K562 (cell line): ENCODE results near the gene COQ8B. TPM values are rescaled to one million over a fixed set of nuclear protein-coding genes. Genes with fewer than 3 reads are reported as not detected.

Experiments used
- ATAC-seq: fragments of 200-7000 bp; cut with Tn5 transposase; 3 replicates; pipeline ENCODE4 v1.9.1; 2020; ENCODE audit warnings: moderate library complexity
- BruUV-seq: library from RNA; stranded (reverse); fragments of 400-500 nt; replicated peaks from 2 replicates; lab custom pipeline; 2021; lab: Mats Ljungman, UMichigan
- CTCF ChIA-PET: fragments of 300-600 bp; formaldehyde crosslinking; extraction: SDS; loops from one replicate; lab custom pipeline; 2021; ENCODE audit warnings: low intra/inter-chr PET ratio; lab: Yijun Ruan, JAX
- POLR2A ChIA-PET: fragments of 300-600, 350-650 bp; sonication (Branson Sonifier 250); formaldehyde crosslinking; extraction: SDS; loops from one replicate; lab custom pipeline; 2021; ENCODE audit warnings: antibody characterized with exemption, inconsistent platforms; lab: Yijun Ruan, JAX
- DNase-seq, 4 experiments: peaks; one replicate each; pipeline versions ENCODE4 v3.0.0 to v3.0.0-alpha.2; 2011 to 2018; ENCODE audit warnings: low spot score in 3 of 4, mixed read lengths in 3 of 4; ENCODE audit errors: extremely low read depth in 1 of 4
- FAIRE-seq: peaks from 2 replicates; lab custom pipeline; 2011; peaks lifted over from hg19 to GRCh38; lab: Jason Lieb, UNC
- H2AFZ ChIP-seq: 2 replicates; pipeline ENCODE4 v1.6.0; 2011; ENCODE audit warnings: low read depth, low read length, control low read depth, inconsistent platforms
- H3K27ac ChIP-seq: fragments of 200-600 bp; 3 replicates; pipeline ENCODE4 v1.8.0; 2011; ENCODE audit warnings: low read depth, mild to moderate bottlenecking, control low read depth, inconsistent platforms, low read length, moderate library complexity, mixed read lengths; ENCODE audit errors: extremely low read depth
- H3K27me3 ChIP-seq, 2 experiments: fragments of 300-600 bp in 1 of 2; 2 replicates in 1 of 2; 3 replicates in 1 of 2; pipeline versions ENCODE4 v1.6.0 to v1.8.0; 2011; ENCODE audit warnings: inconsistent platforms in 2 of 2, low read length in 2 of 2, mild to moderate bottlenecking in 1 of 2, mixed read lengths in 1 of 2, moderate library complexity in 1 of 2; ENCODE audit not compliant: control insufficient read depth in 2 of 2, insufficient read depth in 2 of 2
- H3K36me3 ChIP-seq: fragments of 300-600 bp; 3 replicates; pipeline ENCODE4 v1.8.0; 2011; ENCODE audit warnings: mild to moderate bottlenecking, low read length, inconsistent platforms; ENCODE audit not compliant: control insufficient read depth, insufficient read depth
- H3K4me1 ChIP-seq, 2 experiments: fragments of 200-600 bp in 1 of 2; replicated peaks in 1 of 2; 2 replicates in 1 of 2; 3 replicates in 1 of 2; pipeline versions ENCODE4 v1.5.1 to v1.8.0; 2011; ENCODE audit warnings: inconsistent platforms in 2 of 2, low read length in 2 of 2, mild to moderate bottlenecking in 1 of 2, mixed read lengths in 1 of 2, moderate library complexity in 1 of 2; ENCODE audit not compliant: control insufficient read depth in 2 of 2, insufficient read depth in 2 of 2
- H3K4me2 ChIP-seq: 2 replicates; pipeline ENCODE4 v1.6.1; 2011; ENCODE audit warnings: low read length, control low read depth, inconsistent platforms, mixed read lengths; ENCODE audit not compliant: insufficient read depth
- H3K4me3 ChIP-seq: fragments of 200-600 bp; sonication (generic), shearing (Covaris generic); 2 replicates; pipeline ENCODE4 v1.5.1; 2016; ENCODE audit warnings: control low read depth, inconsistent platforms
- H3K79me2 ChIP-seq: fragments of 200-600 bp; 3 replicates; pipeline ENCODE4 v1.8.0; 2011; ENCODE audit warnings: low read length, inconsistent platforms; ENCODE audit not compliant: control insufficient read depth, insufficient read depth
- H3K9ac ChIP-seq, 2 experiments: 2 replicates each; pipeline versions ENCODE4 v1.6.0 to v1.6.1; 2011; ENCODE audit warnings: low read depth in 2 of 2, low read length in 2 of 2, control low read depth in 1 of 2, inconsistent platforms in 1 of 2, mild to moderate bottlenecking in 1 of 2, mixed read lengths in 1 of 2; ENCODE audit not compliant: insufficient read depth in 1 of 2
- H3K9me1 ChIP-seq: one replicate; pipeline ENCODE4 v1.6.0; 2011; ENCODE audit warnings: inconsistent platforms, mild to moderate bottlenecking, low read length, moderate library complexity; ENCODE audit not compliant: control insufficient read depth, insufficient read depth
- H3K9me3 ChIP-seq: replicated peaks from 2 replicates; pipeline ENCODE4 v1.5.1; 2011; ENCODE audit warnings: low read depth, low read length, inconsistent platforms; ENCODE audit not compliant: control insufficient read depth, insufficient read depth
- H4K20me1 ChIP-seq: replicated peaks from 2 replicates; pipeline ENCODE4 v1.6.1; 2011; ENCODE audit warnings: low read length, inconsistent platforms, mixed read lengths; ENCODE audit not compliant: control insufficient read depth, insufficient read depth
- ARID1B ChIP-seq: fragments of 450-650 bp; IDR thresholded peaks from 2 replicates; pipeline ENCODE4 v1.6.1; 2016; ENCODE audit warnings: antibody characterized with exemption, mild to moderate bottlenecking, inconsistent platforms
- DLX4 ChIP-seq: fragments of 250-450 bp; sonication (Bioruptor Pico); IDR thresholded peaks from 2 replicates; pipeline ENCODE4 v1.6.1; 2021; ENCODE audit warnings: mild to moderate bottlenecking
- ETS1 ChIP-seq: conservative IDR thresholded peaks from 2 replicates; pipeline ENCODE4 v1.6.1; 2011; ENCODE audit warnings: low read depth, mild to moderate bottlenecking, low read length; ENCODE audit not compliant: control insufficient read depth
- NFRKB ChIP-seq: fragments of 450-650 bp; IDR thresholded peaks from 2 replicates; pipeline ENCODE4 v1.6.1; 2016; ENCODE audit warnings: low read depth
- SMARCA4 ChIP-seq: fragments of 450-650 bp; IDR thresholded peaks from 2 replicates; pipeline ENCODE4 v1.6.1; 2016
- TFAP4 ChIP-seq: sonication (generic); formaldehyde crosslinking; IDR thresholded peaks from 2 replicates; pipeline ENCODE4 v1.8.0; 2022; ENCODE audit warnings: missing genetic modification reagents, mild to moderate bottlenecking, moderate library complexity, borderline replicate concordance
- TOE1 ChIP-seq, 2 experiments: fragments of 450-650 bp in 1 of 2; sonication (generic) in 1 of 2; formaldehyde crosslinking in 1 of 2; IDR thresholded peaks; 2 replicates each; pipeline versions ENCODE4 v1.7.1 to v1.8.0; 2016 to 2022; ENCODE audit warnings: borderline replicate concordance in 2 of 2, mild to moderate bottlenecking in 2 of 2, antibody characterized with exemption in 1 of 2, inconsistent platforms in 1 of 2, low read depth in 1 of 2, missing genetic modification reagents in 1 of 2, moderate library complexity in 1 of 2
- ZBTB7A ChIP-seq: IDR thresholded peaks from 2 replicates; pipeline ENCODE4 v1.6.1; 2011; ENCODE audit warnings: low read depth, mild to moderate bottlenecking, low read length, moderate library complexity, borderline replicate concordance; ENCODE audit not compliant: control insufficient read depth
- WGBS: fragments of 100-300 bp; shearing (Covaris generic); methylation state at CpG from one replicate; pipeline ENCODE4 v1.1.6; 2016; ENCODE audit warnings: low coverage, mixed read lengths; ENCODE audit not compliant: insufficient coverage; ENCODE audit errors: missing lambda C conversion rate; 5-methylcytosine and 5-hydroxymethylcytosine counted together
- in situ Hi-C: fragments of 300-500 bp; cut with MboI; formaldehyde crosslinking; loops from 4 replicates; pipeline ENCODE4 v1.15.0; 2018; ENCODE audit warnings: inconsistent platforms, mixed read lengths
- intact Hi-C: fragments of 100-400 bp; cut with micrococcal nuclease; formaldehyde crosslinking; loops from 2 replicates; pipeline ENCODE4 v1.14.2; 2022
- polyA plus RNA-seq, 8 experiments: library from polyadenylated mRNA; depleted of rRNA in 4 of 8; stranded (reverse) in 5 of 8; unstranded in 3 of 8; fragments of >200 nt; fragmentation: Nextera tagmentation in 2 of 8; fragmentation: Illumina TruSeq in 1 of 8; extraction: Ambion mirVana in 2 of 8; extraction: Trizol in 1 of 8; gene quantifications; 2 replicates each; pipeline versions ENCODE4 v1.2.1 to v1.2.3, GENCODE V29; 2011 to 2014; ENCODE audit warnings: inconsistent platforms in 1 of 8, missing spikeins in 1 of 8
- total RNA-seq, 7 experiments: library from RNA; depleted of rRNA in 6 of 7; stranded (reverse); fragments of >200 nt in 6 of 7; fragmentation: Illumina TruSeq in 2 of 7; extraction: Trizol in 2 of 7; gene quantifications; 2 replicates each; pipeline versions ENCODE4 v1.2.1 to v1.2.3, GENCODE V29; 2011 to 2021; ENCODE audit warnings: low replicate concordance in 1 of 7
- TF ChIP-seq, protein P1 (sequence below): fragments of 450-650 bp; formaldehyde crosslinking; IDR thresholded peaks from 2 replicates; pipeline ENCODE4 v1.4.0; 2022; ENCODE audit warnings: missing genetic modification characterization
- TF ChIP-seq, protein P2 (sequence below), 2 experiments: fragments of 450-650 bp in 1 of 2; IDR thresholded peaks; 2 replicates each; pipeline ENCODE4 v1.6.1; 2011 to 2017; ENCODE audit warnings: low read depth in 2 of 2, antibody characterized with exemption in 1 of 2, borderline replicate concordance in 1 of 2, low read length in 1 of 2, mild to moderate bottlenecking in 1 of 2, mixed read lengths in 1 of 2; ENCODE audit not compliant: control insufficient read depth in 1 of 2

The COQ8B gene
- total and polyA plus RNA-seq, 9 of the 15 experiments (the other 6 are each of a cell fraction or from before 2014, with no cell fraction given), result 0.41 to 32.3 (median 12.9) TPM

GRCh38 chr19:40689339-40690049, 27.2 kb downstream of the COQ8B start:
- POLR2A ChIA-PET, result interaction anchor here (0.7 kb wide), 1 partner anchor 469 kb away, joined by 3 read pairs; no protein-coding TSS in a partner anchor
- peak overlapping the region; percentile 97 for H3K27ac ChIP-seq
- DNase-seq, result peak; percentile 51 to 68 (median 56)
- 0 out of 2 replicates have a peak, but pooled peaks have one; percentile 31 for TF ChIP-seq SMARCA4
- TF ChIP-seq, protein P1, sequence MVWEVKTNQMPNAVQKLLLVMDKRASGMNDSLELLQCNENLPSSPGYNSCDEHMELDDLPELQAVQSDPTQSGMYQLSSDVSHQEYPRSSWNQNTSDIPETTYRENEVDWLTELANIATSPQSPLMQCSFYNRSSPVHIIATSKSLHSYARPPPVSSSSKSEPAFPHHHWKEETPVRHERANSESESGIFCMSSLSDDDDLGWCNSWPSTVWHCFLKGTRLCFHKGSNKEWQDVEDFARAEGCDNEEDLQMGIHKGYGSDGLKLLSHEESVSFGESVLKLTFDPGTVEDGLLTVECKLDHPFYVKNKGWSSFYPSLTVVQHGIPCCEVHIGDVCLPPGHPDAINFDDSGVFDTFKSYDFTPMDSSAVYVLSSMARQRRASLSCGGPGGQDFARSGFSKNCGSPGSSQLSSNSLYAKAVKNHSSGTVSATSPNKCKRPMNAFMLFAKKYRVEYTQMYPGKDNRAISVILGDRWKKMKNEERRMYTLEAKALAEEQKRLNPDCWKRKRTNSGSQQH (CRISPR knock-in tag), result 0 out of 2 replicates have a peak, but pooled peaks have one; percentile 57
- no peak for TF ChIP-seq DLX4 (CRISPR knock-in tag)
- peak; percentile 74; the same call in 1 of the 2 replicates for TF ChIP-seq TFAP4 (CRISPR knock-in tag)
- TF ChIP-seq, protein P2, sequence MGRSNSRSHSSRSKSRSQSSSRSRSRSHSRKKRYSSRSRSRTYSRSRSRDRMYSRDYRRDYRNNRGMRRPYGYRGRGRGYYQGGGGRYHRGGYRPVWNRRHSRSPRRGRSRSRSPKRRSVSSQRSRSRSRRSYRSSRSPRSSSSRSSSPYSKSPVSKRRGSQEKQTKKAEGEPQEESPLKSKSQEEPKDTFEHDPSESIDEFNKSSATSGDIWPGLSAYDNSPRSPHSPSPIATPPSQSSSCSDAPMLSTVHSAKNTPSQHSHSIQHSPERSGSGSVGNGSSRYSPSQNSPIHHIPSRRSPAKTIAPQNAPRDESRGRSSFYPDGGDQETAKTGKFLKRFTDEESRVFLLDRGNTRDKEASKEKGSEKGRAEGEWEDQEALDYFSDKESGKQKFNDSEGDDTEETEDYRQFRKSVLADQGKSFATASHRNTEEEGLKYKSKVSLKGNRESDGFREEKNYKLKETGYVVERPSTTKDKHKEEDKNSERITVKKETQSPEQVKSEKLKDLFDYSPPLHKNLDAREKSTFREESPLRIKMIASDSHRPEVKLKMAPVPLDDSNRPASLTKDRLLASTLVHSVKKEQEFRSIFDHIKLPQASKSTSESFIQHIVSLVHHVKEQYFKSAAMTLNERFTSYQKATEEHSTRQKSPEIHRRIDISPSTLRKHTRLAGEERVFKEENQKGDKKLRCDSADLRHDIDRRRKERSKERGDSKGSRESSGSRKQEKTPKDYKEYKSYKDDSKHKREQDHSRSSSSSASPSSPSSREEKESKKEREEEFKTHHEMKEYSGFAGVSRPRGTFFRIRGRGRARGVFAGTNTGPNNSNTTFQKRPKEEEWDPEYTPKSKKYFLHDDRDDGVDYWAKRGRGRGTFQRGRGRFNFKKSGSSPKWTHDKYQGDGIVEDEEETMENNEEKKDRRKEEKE (IDR thresholded peaks at IDR 0.05; ENCODE audit: borderline replicate concordance in 1 of 2, control insufficient read depth in 1 of 2, low read depth in 2 of 2, low read length in 1 of 2), result 0 out of 4 replicates have a peak, but pooled peaks of 1 of the 2 experiments have one; percentile 33
- TF ChIP-seq ETS1, result 0 out of 2 replicates have a peak, but pooled peaks have one; percentile 9
- TF ChIP-seq ARID1B, result peak; percentile 34; the same call in 1 of the 2 replicates
- TF ChIP-seq TOE1 (IDR thresholded peaks at IDR 0.05; ENCODE audit: borderline replicate concordance), result 0 out of 2 replicates have a peak, but pooled peaks have one; percentile 16
- TF ChIP-seq TOE1 (CRISPR knock-in tag; IDR thresholded peaks at IDR 0.05; ENCODE audit: borderline replicate concordance, low read depth), result no peak
- no peak for TF ChIP-seq NFRKB
- peak; percentile 57; the same call in 1 of the 2 replicates for TF ChIP-seq ZBTB7A

More at GRCh38 chr19:40689339-40690049, 27.2 kb downstream of the COQ8B start:
- 17% methylated on average over 17 of the region's 18 CpGs for WGBS
- H3K36me3 ChIP-seq, result peaks cover 38% of the 10 kb centered on the region; the same call in 2 of the 3 replicates
- peaks cover 39 to 58% of the 10 kb centered on the region in 2 experiments for H3K4me1 ChIP-seq
- no peaks in the 10 kb centered on the region; the same call in 1 of the 2 replicates for H3K9me3 ChIP-seq
- in situ Hi-C loops, result no loop called here
- peak overlapping the region; percentile 90 for H3K4me2 ChIP-seq
- CTCF ChIA-PET, result no interaction called here
- peaks cover 36% of the 10 kb centered on the region for H3K79me2 ChIP-seq
- peak overlapping the region; percentile 73 to 92 for H3K9ac ChIP-seq
- peak overlapping the region; percentile 65 for H3K4me3 ChIP-seq
- 0 out of 2 replicates have a peak, but pooled peaks cover 4% of the 10 kb centered on the region for H4K20me1 ChIP-seq
- H3K9me1 ChIP-seq, result peaks cover 6% of the 10 kb centered on the region
- H3K27me3 ChIP-seq, result no peaks in the 10 kb centered on the region
- FAIRE-seq (peak; percentile 19), ATAC-seq (peak; percentile 51)
- BruUV-seq, result no TSS peak
- intact Hi-C loops, result loop anchor here (2.0 kb wide), 1 partner anchor 23 kb away; no protein-coding TSS in a partner anchor
- H2AFZ ChIP-seq, result no peak overlapping the region
